ENCODE data around the gene E2F6.

Gene E2F6, protein sequence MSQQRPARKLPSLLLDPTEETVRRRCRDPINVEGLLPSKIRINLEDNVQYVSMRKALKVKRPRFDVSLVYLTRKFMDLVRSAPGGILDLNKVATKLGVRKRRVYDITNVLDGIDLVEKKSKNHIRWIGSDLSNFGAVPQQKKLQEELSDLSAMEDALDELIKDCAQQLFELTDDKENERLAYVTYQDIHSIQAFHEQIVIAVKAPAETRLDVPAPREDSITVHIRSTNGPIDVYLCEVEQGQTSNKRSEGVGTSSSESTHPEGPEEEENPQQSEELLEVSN

DNA sequence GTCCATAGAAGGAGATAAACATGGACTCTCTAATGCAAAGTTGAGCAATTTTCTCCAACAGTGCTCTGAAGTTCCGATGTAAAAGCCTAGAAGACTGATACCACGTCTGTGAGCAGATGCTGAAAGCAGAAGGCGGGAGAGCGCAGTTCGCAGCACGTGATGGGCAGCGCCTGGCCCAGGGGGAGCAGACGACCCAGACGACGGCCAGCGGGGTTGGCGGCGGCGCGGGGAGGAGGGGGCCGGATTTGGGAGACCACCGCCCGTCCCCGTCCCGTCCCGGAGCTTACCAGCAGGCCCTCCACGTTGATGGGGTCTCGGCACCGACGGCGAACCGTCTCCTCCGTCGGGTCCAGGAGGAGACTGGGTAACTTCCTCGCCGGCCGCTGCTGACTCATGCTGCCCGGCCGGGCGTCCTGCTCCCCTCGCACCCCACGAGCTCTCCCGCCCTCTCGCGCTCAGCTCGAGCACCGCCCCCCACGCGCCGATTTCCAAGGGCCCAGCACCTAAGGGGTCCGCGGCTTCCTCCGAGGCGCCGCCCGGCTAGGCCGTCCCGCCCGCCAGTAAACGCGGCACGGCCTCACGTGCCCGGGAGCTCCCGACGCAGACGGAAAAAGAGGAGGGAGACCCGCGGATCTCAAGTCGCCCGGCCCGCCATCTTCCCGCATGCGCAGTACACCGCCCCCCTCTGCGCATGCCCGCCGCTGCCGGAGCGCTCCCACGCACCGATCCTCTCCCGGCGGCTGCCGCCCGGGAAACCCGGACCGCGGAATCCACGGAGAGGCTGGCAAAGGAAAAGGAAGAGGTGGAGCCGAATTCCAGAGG is at the start of gene E2F6:
Gene E2F6 (minus strand): TSS at position 677 of the 822 bp plus-strand sequence. CDS start 282 bp downstream, at position 395.
- peak; percentile 66 for DNase-seq (ENCODE audit: low read depth)
- TF ChIP-seq, protein P1, sequence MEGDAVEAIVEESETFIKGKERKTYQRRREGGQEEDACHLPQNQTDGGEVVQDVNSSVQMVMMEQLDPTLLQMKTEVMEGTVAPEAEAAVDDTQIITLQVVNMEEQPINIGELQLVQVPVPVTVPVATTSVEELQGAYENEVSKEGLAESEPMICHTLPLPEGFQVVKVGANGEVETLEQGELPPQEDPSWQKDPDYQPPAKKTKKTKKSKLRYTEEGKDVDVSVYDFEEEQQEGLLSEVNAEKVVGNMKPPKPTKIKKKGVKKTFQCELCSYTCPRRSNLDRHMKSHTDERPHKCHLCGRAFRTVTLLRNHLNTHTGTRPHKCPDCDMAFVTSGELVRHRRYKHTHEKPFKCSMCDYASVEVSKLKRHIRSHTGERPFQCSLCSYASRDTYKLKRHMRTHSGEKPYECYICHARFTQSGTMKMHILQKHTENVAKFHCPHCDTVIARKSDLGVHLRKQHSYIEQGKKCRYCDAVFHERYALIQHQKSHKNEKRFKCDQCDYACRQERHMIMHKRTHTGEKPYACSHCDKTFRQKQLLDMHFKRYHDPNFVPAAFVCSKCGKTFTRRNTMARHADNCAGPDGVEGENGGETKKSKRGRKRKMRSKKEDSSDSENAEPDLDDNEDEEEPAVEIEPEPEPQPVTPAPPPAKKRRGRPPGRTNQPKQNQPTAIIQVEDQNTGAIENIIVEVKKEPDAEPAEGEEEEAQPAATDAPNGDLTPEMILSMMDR (IDR thresholded peaks at IDR 0.05; ENCODE audit: control insufficient read depth, extremely low read depth, insufficient read depth): no peak
- H3K4me3 ChIP-seq (ENCODE audit: low read depth, low read length): peak within 1 kb of the TSS; percentile 64

DNA sequence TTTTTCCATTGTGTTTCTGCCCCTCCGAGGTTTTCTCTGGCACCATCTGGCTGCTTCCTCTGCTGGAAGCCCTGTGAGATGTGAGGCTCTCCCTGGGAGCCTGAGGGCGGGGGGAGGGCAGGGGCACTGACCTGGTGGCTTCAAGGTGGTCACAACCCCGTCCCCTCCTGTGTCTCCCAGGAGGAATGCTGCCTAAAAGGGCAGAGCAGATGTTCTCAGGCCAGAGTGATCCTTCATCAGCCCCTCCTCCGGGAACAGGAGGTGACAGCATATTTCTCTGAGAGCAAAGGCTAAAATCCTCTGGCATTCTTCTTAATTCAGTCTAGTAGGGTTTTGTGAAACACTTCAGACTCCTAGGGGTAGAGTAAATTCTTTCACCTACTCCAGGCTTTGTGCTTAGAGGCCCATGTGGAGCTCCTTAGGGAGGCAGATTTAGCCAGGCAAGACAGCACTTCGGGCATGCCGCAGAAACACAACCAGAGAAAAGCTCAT is 49.6 kb upstream of the E2F6 start:
- no peak overlapping the region for H3K4me3 ChIP-seq (ENCODE audit: low read depth, low read length)
- DNase-seq (ENCODE audit: low read depth): no peak
- TF ChIP-seq, protein P1 (IDR thresholded peaks at IDR 0.05; ENCODE audit: control insufficient read depth, extremely low read depth, insufficient read depth): no peak

DNA sequence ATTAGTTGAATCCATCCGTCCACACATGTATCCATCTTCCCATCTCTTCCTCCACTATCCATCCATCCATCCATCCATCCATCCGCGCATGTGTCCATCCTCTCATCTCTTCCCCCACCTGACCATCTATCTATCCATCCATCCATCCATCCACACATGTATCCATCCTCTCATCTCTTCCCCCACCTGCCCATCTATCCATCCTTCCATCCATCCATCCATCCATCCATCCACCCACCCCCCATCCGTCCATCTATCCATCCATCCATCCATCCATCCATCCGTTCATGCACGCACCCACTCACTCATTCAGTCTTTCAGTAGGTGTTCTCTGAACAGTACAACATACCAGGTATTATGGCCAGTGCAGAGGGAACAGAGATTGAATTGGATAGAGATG is 48.9 kb upstream of the E2F6 start:
- TF ChIP-seq, protein P1 (IDR thresholded peaks at IDR 0.05; ENCODE audit: control insufficient read depth, extremely low read depth, insufficient read depth): no peak
- DNase-seq (ENCODE audit: low read depth): no peak
- H3K4me3 ChIP-seq (ENCODE audit: low read depth, low read length): no peak overlapping the region

DNA sequence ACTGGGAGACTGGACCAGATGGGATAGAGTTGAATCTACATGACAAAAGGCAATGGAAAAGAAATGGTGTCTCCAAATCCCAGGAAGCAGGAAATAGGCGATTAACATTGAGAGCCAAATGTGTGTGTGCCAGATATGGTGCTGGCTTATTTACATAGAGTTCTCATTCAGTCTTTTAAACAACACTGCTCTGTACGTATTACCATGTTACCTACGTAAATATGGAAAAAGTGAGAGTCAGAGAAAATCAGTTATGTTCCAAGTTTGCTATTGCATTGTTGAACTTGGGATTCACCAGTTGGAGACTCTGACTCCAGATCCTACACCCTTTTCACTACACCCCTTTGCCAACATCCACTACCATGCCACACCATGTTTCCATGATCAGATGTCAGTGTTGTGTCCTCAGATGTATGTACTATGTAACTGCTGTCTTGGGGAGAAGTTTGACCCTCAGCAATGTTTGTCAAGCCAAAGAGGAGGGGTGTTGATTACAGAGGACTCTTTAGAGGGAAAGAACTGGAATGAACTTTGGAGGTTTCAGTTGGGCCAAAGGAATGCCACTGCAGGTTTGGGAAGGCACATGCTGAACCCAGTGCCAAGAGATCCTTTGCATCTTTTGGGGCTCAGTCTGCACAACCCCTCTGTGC is 48.2 kb upstream of the E2F6 start:
- no peak overlapping the region for H3K4me3 ChIP-seq (ENCODE audit: low read depth, low read length)
- TF ChIP-seq, protein P1 (IDR thresholded peaks at IDR 0.05; ENCODE audit: control insufficient read depth, extremely low read depth, insufficient read depth): no peak
- no peak for DNase-seq (ENCODE audit: low read depth)

DNA sequence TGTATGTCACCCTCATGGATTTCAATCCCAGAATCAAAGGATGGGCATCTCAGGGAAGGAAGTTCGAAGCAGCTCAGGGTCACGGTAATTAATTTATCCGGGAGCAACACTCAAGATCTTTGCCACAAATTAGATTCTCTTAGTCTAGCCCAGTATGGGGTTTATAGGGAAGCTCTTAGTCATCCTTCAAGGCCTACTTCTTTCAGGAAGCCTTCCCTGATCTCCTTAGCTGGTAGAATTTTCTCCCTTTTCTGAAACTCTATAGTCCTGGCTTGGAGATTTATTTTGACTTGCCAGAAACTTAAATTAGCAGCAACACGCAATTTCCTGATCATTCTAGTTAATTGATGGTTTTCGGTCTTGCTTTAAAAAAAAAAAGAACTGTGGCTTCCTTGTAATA is 47.4 kb upstream of the E2F6 start:
- H3K4me3 ChIP-seq (ENCODE audit: low read depth, low read length): no peak overlapping the region
- no peak for DNase-seq (ENCODE audit: low read depth)
- TF ChIP-seq, protein P1 (IDR thresholded peaks at IDR 0.05; ENCODE audit: control insufficient read depth, extremely low read depth, insufficient read depth): no peak

DNA sequence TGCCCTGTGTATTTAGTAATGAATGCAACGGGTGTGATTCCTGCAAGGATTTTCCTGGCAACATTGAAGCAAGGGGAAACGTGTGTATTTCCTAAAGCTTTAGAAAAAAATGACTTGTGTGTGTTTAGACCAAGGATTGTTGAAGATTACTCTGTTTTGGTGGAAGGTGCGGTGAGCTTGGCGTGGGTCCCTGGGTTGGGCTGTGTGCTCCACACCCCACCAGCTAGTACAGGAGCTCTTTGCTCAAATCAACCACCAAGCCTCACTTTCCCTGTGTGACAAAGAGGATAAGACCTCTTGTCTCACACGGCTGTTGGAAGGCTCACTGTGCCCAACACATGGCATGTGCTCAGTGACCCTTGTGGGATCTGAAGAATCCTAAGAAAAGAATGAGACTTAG is 46.5 kb upstream of the E2F6 start:
- no peak for DNase-seq (ENCODE audit: low read depth)
- TF ChIP-seq, protein P1 (IDR thresholded peaks at IDR 0.05; ENCODE audit: control insufficient read depth, extremely low read depth, insufficient read depth): no peak

More for the DNA sequence above, 46.5 kb upstream of the E2F6 start:
- H3K4me3 ChIP-seq (ENCODE audit: low read depth, low read length): no peak overlapping the region
